ENCODE data around the gene LRRC46.

LRRC46 gene

GRCh38 chr17:47804461-47804860, 27.0 kb upstream of the LRRC46 start:
- Mint-ChIP-seq H3K9me3 (no peaks in the 10 kb centered on the region), H3K4me1 (ENCODE audit: low read depth) (no peaks in the 10 kb centered on the region), H3K4me3 (no peak overlapping the region), H3K36me3 (ENCODE audit: low read depth) (peaks cover 35% of the 10 kb centered on the region), H3K27ac (no peak overlapping the region), H3K27me3 (no peaks in the 10 kb centered on the region)
- no peak for DNase-seq

GRCh38 chr17:47806026-47806912, 25.2 kb upstream of the LRRC46 start:
- no peaks in the 10 kb centered on the region for H3K27me3 Mint-ChIP-seq
- H3K4me3 Mint-ChIP-seq, result no peak overlapping the region
- H3K4me1 Mint-ChIP-seq (ENCODE audit: low read depth), result peaks cover 15% of the 10 kb centered on the region
- DNase-seq, result no peak
- peaks cover 52% of the 10 kb centered on the region for H3K36me3 Mint-ChIP-seq (ENCODE audit: low read depth)
- H3K27ac Mint-ChIP-seq, result no peak overlapping the region
- no peaks in the 10 kb centered on the region for H3K9me3 Mint-ChIP-seq

- Mint-ChIP-seq H3K4me3 (no peak overlapping the region), H3K4me1 (ENCODE audit: low read depth) (peaks cover 18% of the 10 kb centered on the region), H3K27me3 (no peaks in the 10 kb centered on the region), H3K27ac (no peak overlapping the region), H3K9me3 (no peaks in the 10 kb centered on the region), H3K36me3 (ENCODE audit: low read depth) (peaks cover 58% of the 10 kb centered on the region)
- DNase-seq, result no peak
Observed at GRCh38 chr17:47806913-47807255, 24.6 kb upstream of the LRRC46 start.

GRCh38 chr17:47807421-47807820, 24.0 kb upstream of the LRRC46 start:
- H3K27me3 Mint-ChIP-seq, result no peaks in the 10 kb centered on the region
- H3K4me3 Mint-ChIP-seq, result no peak overlapping the region
- no peaks in the 10 kb centered on the region for H3K9me3 Mint-ChIP-seq
- peaks cover 18% of the 10 kb centered on the region for H3K4me1 Mint-ChIP-seq (ENCODE audit: low read depth)
- H3K36me3 Mint-ChIP-seq (ENCODE audit: low read depth), result peaks cover 63% of the 10 kb centered on the region
- peak overlapping the region; percentile 45 for H3K27ac Mint-ChIP-seq
- DNase-seq, result peak; percentile 13

GRCh38 chr17:47808036-47808829, 23.2 kb upstream of the LRRC46 start:
- Mint-ChIP-seq H3K4me3 (no peak overlapping the region), H3K27me3 (no peaks in the 10 kb centered on the region), H3K27ac (no peak overlapping the region), H3K36me3 (ENCODE audit: low read depth) (peaks cover 71% of the 10 kb centered on the region), H3K9me3 (no peaks in the 10 kb centered on the region), H3K4me1 (ENCODE audit: low read depth) (peaks cover 18% of the 10 kb centered on the region)
- DNase-seq, result peak; percentile 13

- Mint-ChIP-seq H3K4me3 (no peak overlapping the region), H3K27me3 (no peaks in the 10 kb centered on the region), H3K4me1 (ENCODE audit: low read depth) (peaks cover 18% of the 10 kb centered on the region), H3K27ac (no peak overlapping the region), H3K9me3 (no peaks in the 10 kb centered on the region), H3K36me3 (ENCODE audit: low read depth) (peaks cover 74% of the 10 kb centered on the region)
- no peak for DNase-seq
Observed at GRCh38 chr17:47808830-47809480, 22.5 kb upstream of the LRRC46 start.

GRCh38 chr17:47810200-47810821, 21.2 kb upstream of the LRRC46 start:
- Mint-ChIP-seq H3K4me1 (ENCODE audit: low read depth) (peaks cover 18% of the 10 kb centered on the region), H3K27me3 (no peaks in the 10 kb centered on the region), H3K27ac (peak overlapping the region; percentile 66), H3K4me3 (no peak overlapping the region), H3K36me3 (ENCODE audit: low read depth) (peaks cover 83% of the 10 kb centered on the region), H3K9me3 (no peaks in the 10 kb centered on the region)
- DNase-seq, result no peak

GRCh38 chr17:47810901-47811635, 20.4 kb upstream of the LRRC46 start:
- peaks cover 89% of the 10 kb centered on the region for H3K36me3 Mint-ChIP-seq (ENCODE audit: low read depth)
- H3K4me1 Mint-ChIP-seq (ENCODE audit: low read depth), result peaks cover 18% of the 10 kb centered on the region
- H3K27ac Mint-ChIP-seq, result peak overlapping the region; percentile 67
- no peak overlapping the region for H3K4me3 Mint-ChIP-seq
- DNase-seq, result no peak
- no peaks in the 10 kb centered on the region for H3K27me3 Mint-ChIP-seq
- H3K9me3 Mint-ChIP-seq, result no peaks in the 10 kb centered on the region

- peaks cover 18% of the 10 kb centered on the region for H3K4me1 Mint-ChIP-seq (ENCODE audit: low read depth)
- no peaks in the 10 kb centered on the region for H3K9me3 Mint-ChIP-seq
- H3K36me3 Mint-ChIP-seq (ENCODE audit: low read depth), result peaks cover 90% of the 10 kb centered on the region
- peak overlapping the region; percentile 67 for H3K27ac Mint-ChIP-seq
- no peak overlapping the region for H3K4me3 Mint-ChIP-seq
- H3K27me3 Mint-ChIP-seq, result no peaks in the 10 kb centered on the region
- no peak for DNase-seq
Observed at GRCh38 chr17:47811709-47812108, 19.8 kb upstream of the LRRC46 start.

- H3K27ac Mint-ChIP-seq, result peak overlapping the region; percentile 37
- H3K4me3 Mint-ChIP-seq, result no peak overlapping the region
- DNase-seq, result no peak
- H3K4me1 Mint-ChIP-seq (ENCODE audit: low read depth), result peaks cover 18% of the 10 kb centered on the region
- no peaks in the 10 kb centered on the region for H3K9me3 Mint-ChIP-seq
- H3K36me3 Mint-ChIP-seq (ENCODE audit: low read depth), result peaks cover 90% of the 10 kb centered on the region
- H3K27me3 Mint-ChIP-seq, result no peaks in the 10 kb centered on the region
Observed at GRCh38 chr17:47812146-47812920, 19.1 kb upstream of the LRRC46 start.

GRCh38 chr17:47813077-47813476, 18.4 kb upstream of the LRRC46 start:
- Mint-ChIP-seq H3K36me3 (ENCODE audit: low read depth) (peaks cover 90% of the 10 kb centered on the region), H3K27ac (peak overlapping the region; percentile 37), H3K4me3 (no peak overlapping the region), H3K4me1 (ENCODE audit: low read depth) (peaks cover 18% of the 10 kb centered on the region), H3K9me3 (no peaks in the 10 kb centered on the region), H3K27me3 (no peaks in the 10 kb centered on the region)
- DNase-seq, result no peak

GRCh38 chr17:47813512-47814031, 17.9 kb upstream of the LRRC46 start:
- H3K4me3 Mint-ChIP-seq, result no peak overlapping the region
- no peak for DNase-seq
- no peaks in the 10 kb centered on the region for H3K9me3 Mint-ChIP-seq
- no peak overlapping the region for H3K27ac Mint-ChIP-seq
- H3K27me3 Mint-ChIP-seq, result no peaks in the 10 kb centered on the region
- peaks cover 90% of the 10 kb centered on the region for H3K36me3 Mint-ChIP-seq (ENCODE audit: low read depth)
- peaks cover 18% of the 10 kb centered on the region for H3K4me1 Mint-ChIP-seq (ENCODE audit: low read depth)

Measured in activated T-cell treated with anti-CD3 and anti-CD28 coated beads, Interleukin-2, amount 50 U/mL, for 24 hours (primary cell).